Trophoblast cell (in vitro differentiated cells and primary cell): ENCODE data around the gene LDHD.
"Not testable (repeated sequence)": the region's sequence is repeated elsewhere in the genome, so short reads cannot be mapped to it uniquely, and the experiment has no call there.

Experiments
- DNase-seq, 2 donors: peaks; one replicate each; pipeline ENCODE4 v3.0.0-alpha.2; 2016
- H2AFZ ChIP-seq: 2 replicates; pipeline ENCODE4 v1.6.1; 2013; ENCODE audit warnings: low read length, moderate library complexity, mild to moderate bottlenecking; ENCODE audit not compliant: insufficient read depth, poor library complexity
- H2AK5ac ChIP-seq: 2 replicates; pipeline ENCODE4 v1.6.1; 2013; ENCODE audit warnings: mild to moderate bottlenecking, low read length
- H2BK120ac ChIP-seq: 2 replicates; pipeline ENCODE4 v1.6.1; 2013; ENCODE audit warnings: low read length, mild to moderate bottlenecking, moderate library complexity; ENCODE audit not compliant: insufficient read depth, poor library complexity
- H2BK12ac ChIP-seq: 2 replicates; pipeline ENCODE4 v1.6.1; 2013; ENCODE audit warnings: mild to moderate bottlenecking, low read length, moderate library complexity
- H2BK5ac ChIP-seq: 2 replicates; pipeline ENCODE4 v1.6.1; 2013; ENCODE audit warnings: low read length, low read depth, moderate library complexity, mild to moderate bottlenecking; ENCODE audit not compliant: poor library complexity
- H3K14ac ChIP-seq: 2 replicates; pipeline ENCODE4 v1.6.1; 2013; ENCODE audit warnings: mild to moderate bottlenecking, low read length
- H3K18ac ChIP-seq: 2 replicates; pipeline ENCODE4 v1.6.1; 2013; ENCODE audit warnings: mild to moderate bottlenecking, low read length
- H3K23ac ChIP-seq: 2 replicates; pipeline ENCODE4 v1.6.1; 2013; ENCODE audit warnings: low read length
- H3K27ac ChIP-seq: 2 replicates; pipeline ENCODE4 v1.5.1; 2013; ENCODE audit warnings: low read depth, mild to moderate bottlenecking, inconsistent platforms, low read length, moderate library complexity
- H3K27me3 ChIP-seq: 2 replicates; pipeline ENCODE4 v1.6.1; 2013; ENCODE audit warnings: inconsistent platforms, mild to moderate bottlenecking, low read length, moderate library complexity; ENCODE audit not compliant: insufficient read depth
- H3K36me3 ChIP-seq, 2 experiments: 1 replicate in 1 of 2; 2 replicates in 1 of 2; pipeline ENCODE4 v1.6.1; 2013; ENCODE audit warnings: low read length in 2 of 2, mild to moderate bottlenecking in 2 of 2, moderate library complexity in 1 of 2; ENCODE audit not compliant: insufficient read depth in 2 of 2, control insufficient read depth in 1 of 2
- H3K4ac ChIP-seq: 2 replicates; pipeline ENCODE4 v1.6.1; 2013; ENCODE audit warnings: low read depth, mild to moderate bottlenecking, low read length, moderate library complexity
- H3K4me1 ChIP-seq, 2 experiments: 1 replicate in 1 of 2; 2 replicates in 1 of 2; pipeline ENCODE4 v1.6.1; 2013; ENCODE audit warnings: low read length in 2 of 2, mild to moderate bottlenecking in 2 of 2, moderate library complexity in 1 of 2; ENCODE audit not compliant: insufficient read depth in 2 of 2, control insufficient read depth in 1 of 2
- H3K4me2 ChIP-seq: 2 replicates; pipeline ENCODE4 v1.6.1; 2013; ENCODE audit warnings: inconsistent platforms, mild to moderate bottlenecking, low read length, moderate library complexity
- H3K4me3 ChIP-seq: 2 replicates; pipeline ENCODE4 v1.5.1; 2013; ENCODE audit warnings: mild to moderate bottlenecking, low read depth, low read length, inconsistent platforms
- H3K79me1 ChIP-seq: one replicate; pipeline ENCODE4 v1.6.1; 2013; ENCODE audit warnings: low read length
- H3K79me2 ChIP-seq: 2 replicates; pipeline ENCODE4 v1.6.1; 2013; ENCODE audit warnings: low read length, mild to moderate bottlenecking; ENCODE audit not compliant: control insufficient read depth, insufficient read depth, poor library complexity
- H3K9ac ChIP-seq: 2 replicates; pipeline ENCODE4 v1.6.1; 2013; ENCODE audit warnings: mild to moderate bottlenecking, low read length
- H3K9me3 ChIP-seq: 2 replicates; pipeline ENCODE4 v1.6.1; 2013; ENCODE audit warnings: low read depth, mild to moderate bottlenecking, control low read depth, inconsistent platforms, low read length; ENCODE audit not compliant: insufficient read depth
- H4K12ac ChIP-seq: 2 replicates; pipeline ENCODE4 v1.6.1; 2013; ENCODE audit warnings: low read depth, mild to moderate bottlenecking, low read length, moderate library complexity
- H4K8ac ChIP-seq: 2 replicates; pipeline ENCODE4 v1.6.1; 2013; ENCODE audit warnings: low read depth, mild to moderate bottlenecking, low read length, moderate library complexity
- H4K91ac ChIP-seq: one replicate; pipeline ENCODE4 v1.6.1; 2013; ENCODE audit warnings: low read depth, mild to moderate bottlenecking, low read length, moderate library complexity
- WGBS: extraction: QIAGEN DNeasy Blood & Tissue Kit; methylation state at CpG from one replicate; pipeline ENCODE4 v1.1.7; 2013; ENCODE audit warnings: missing lambda C conversion rate; ENCODE audit not compliant: insufficient read length, insufficient coverage; ENCODE audit errors: extremely low coverage; 5-methylcytosine and 5-hydroxymethylcytosine counted together

Gene LDHD

GRCh38 chr16:75129421-75130149 is 13.0 kb upstream of the LDHD start:
- H3K23ac ChIP-seq, H3K36me3 ChIP-seq, H4K12ac ChIP-seq, H3K4me2 ChIP-seq, H3K27me3 ChIP-seq, H2AK5ac ChIP-seq, H2BK12ac ChIP-seq, DNase-seq, H3K4me1 ChIP-seq, H4K8ac ChIP-seq, H3K79me2 ChIP-seq, H2BK120ac ChIP-seq, H3K9me3 ChIP-seq, H3K4ac ChIP-seq, H2AFZ ChIP-seq, H3K4me3 ChIP-seq, H3K14ac ChIP-seq, H3K27ac ChIP-seq, H3K18ac ChIP-seq, H4K91ac ChIP-seq, H3K79me1 ChIP-seq, H3K9ac ChIP-seq, H2BK5ac ChIP-seq: not testable (repeated sequence)
- no CpG with 5 or more reads among the region's 5 CpGs for WGBS

GRCh38 chr16:75127713-75128415 is 11.3 kb upstream of the LDHD start:
- DNase-seq: no peak
- Histone ChIP-seq H3K9ac (no peak overlapping the region), H3K18ac (no peak overlapping the region), H3K4ac (no peak overlapping the region), H3K4me2 (no peak overlapping the region), H3K4me1 (peaks cover 3 to 4% of the 10 kb centered on the region in 2 experiments), H2BK5ac (no peak overlapping the region), H2BK12ac (no peak overlapping the region), H3K9me3 (peaks cover 4% of the 10 kb centered on the region), H3K27me3 (no peaks in the 10 kb centered on the region), H4K12ac (no peak overlapping the region), H4K8ac (no peak overlapping the region), H2AK5ac (no peak overlapping the region), H3K4me3 (no peak overlapping the region), H3K27ac (no peak overlapping the region), H3K36me3 (peaks cover 0 to 2% of the 10 kb centered on the region in 2 experiments), H2AFZ (no peak overlapping the region), H3K23ac (no peak overlapping the region), H3K79me1 (no peaks in the 10 kb centered on the region), H2BK120ac (no peak overlapping the region), H3K14ac (no peak overlapping the region), H3K79me2 (no peaks in the 10 kb centered on the region), H4K91ac (no peak overlapping the region)
- no CpG with 5 or more reads among the region's 4 CpGs for WGBS

GRCh38 chr16:75122609-75123008 is 6.0 kb upstream of the LDHD start:
- no peaks in the 10 kb centered on the region for H3K4me1 ChIP-seq
- H3K14ac ChIP-seq: no peak overlapping the region
- no peaks in the 10 kb centered on the region for H3K27me3 ChIP-seq
- H3K36me3 ChIP-seq: peaks cover 0 to 2% of the 10 kb centered on the region in 2 experiments
- no peak overlapping the region for H3K4me3 ChIP-seq
- H3K23ac ChIP-seq: no peak overlapping the region
- no peak overlapping the region for H3K18ac ChIP-seq
- H3K79me2 ChIP-seq: no peaks in the 10 kb centered on the region
- no peak for DNase-seq
- no peak overlapping the region for H3K4ac ChIP-seq
- no peak overlapping the region for H3K9ac ChIP-seq
- H2BK12ac ChIP-seq: no peak overlapping the region
- H3K79me1 ChIP-seq: no peaks in the 10 kb centered on the region
- no peak overlapping the region for H4K12ac ChIP-seq
- H3K4me2 ChIP-seq: no peak overlapping the region
- H2BK120ac ChIP-seq: no peak overlapping the region
- no peak overlapping the region for H4K8ac ChIP-seq
- WGBS: no CpG with 5 or more reads among the region's 1 CpG
- no peak overlapping the region for H3K27ac ChIP-seq
- no peak overlapping the region for H2BK5ac ChIP-seq
- no peak overlapping the region for H2AFZ ChIP-seq
- H3K9me3 ChIP-seq: peaks cover 8% of the 10 kb centered on the region
- H2AK5ac ChIP-seq: no peak overlapping the region
- H4K91ac ChIP-seq: no peak overlapping the region

- no peak overlapping the region for H3K4me2 ChIP-seq
- H3K9me3 ChIP-seq: peaks cover 8% of the 10 kb centered on the region
- no peak overlapping the region for H2BK12ac ChIP-seq
- H4K91ac ChIP-seq: no peak overlapping the region
- no peak overlapping the region for H3K4ac ChIP-seq
- H4K8ac ChIP-seq: no peak overlapping the region
- peaks cover 0 to 2% of the 10 kb centered on the region in 2 experiments for H3K36me3 ChIP-seq
- H3K18ac ChIP-seq: no peak overlapping the region
- H3K4me1 ChIP-seq: no peaks in the 10 kb centered on the region
- no peaks in the 10 kb centered on the region for H3K79me2 ChIP-seq
- no peaks in the 10 kb centered on the region for H3K79me1 ChIP-seq
- no peak overlapping the region for H3K23ac ChIP-seq
- no peak overlapping the region for H2AK5ac ChIP-seq
- no peak overlapping the region for H3K14ac ChIP-seq
- no peak overlapping the region for H3K27ac ChIP-seq
- no peak overlapping the region for H2AFZ ChIP-seq
- no peak overlapping the region for H4K12ac ChIP-seq
- H3K9ac ChIP-seq: no peak overlapping the region
- no peak overlapping the region for H2BK5ac ChIP-seq
- H2BK120ac ChIP-seq: no peak overlapping the region
- no peak for DNase-seq
- H3K27me3 ChIP-seq: no peaks in the 10 kb centered on the region
- no peak overlapping the region for H3K4me3 ChIP-seq
- no CpG with 5 or more reads among the region's 6 CpGs for WGBS
These were observed 5.5 kb upstream of the LDHD start for GRCh38 chr16:75121949-75122568.
